ENCODE measurements around the gene RSPO4. TPM values are rescaled to one million over a fixed set of nuclear protein-coding genes. Genes with fewer than 3 reads are reported as not detected.
"Not testable (repeated sequence)": the region's sequence is repeated elsewhere in the genome, so short reads cannot be mapped to it uniquely, and the experiment has no call there.

The RSPO4 gene
- total RNA-seq, result not detected

DNA sequence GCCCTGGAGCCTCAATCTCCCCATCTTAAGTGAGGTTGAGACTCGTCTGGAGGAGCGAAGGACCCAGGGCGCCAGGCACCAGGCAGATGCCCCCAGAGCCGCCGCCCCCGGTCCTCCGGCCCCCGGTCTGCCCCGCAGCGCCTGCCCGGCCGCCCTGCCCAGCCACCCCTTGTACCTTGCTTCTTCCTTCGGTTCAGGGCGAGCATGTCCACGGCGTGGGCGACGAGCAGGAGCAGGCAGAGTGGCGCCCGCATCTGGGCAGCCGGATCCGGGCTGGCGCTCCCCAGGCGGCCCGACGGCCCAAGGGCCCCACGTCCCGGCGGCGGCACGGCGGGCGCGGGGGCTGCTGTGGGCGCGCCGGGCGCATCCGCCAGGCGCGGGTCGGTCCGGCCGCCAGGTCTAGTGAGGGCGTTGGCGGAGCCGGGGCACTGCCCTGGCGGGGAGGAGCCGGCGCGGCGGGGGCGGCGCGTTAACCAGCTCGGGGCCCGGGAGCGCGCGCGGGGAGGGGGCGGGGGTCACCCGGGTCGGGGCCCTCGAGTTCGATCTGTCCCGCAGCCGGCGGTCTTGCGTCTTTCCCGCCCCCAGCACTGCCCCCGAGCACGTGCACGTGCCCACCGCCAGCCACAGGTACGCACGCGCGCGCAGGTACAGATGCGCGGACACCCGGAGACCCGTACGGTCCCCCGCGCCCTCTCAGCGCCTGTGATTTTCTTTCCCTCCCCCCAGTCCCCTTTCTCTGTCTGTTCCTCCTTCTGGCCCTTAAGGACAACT, at the start of gene RSPO4:
RSPO4 (minus strand) TSS at position 401 of the 771 bp plus-strand sequence; CDS start at position 254, 147 bp downstream.
- DNase-seq (ENCODE audit: low spot score) (no peak), ATAC-seq (no peak)

DNA sequence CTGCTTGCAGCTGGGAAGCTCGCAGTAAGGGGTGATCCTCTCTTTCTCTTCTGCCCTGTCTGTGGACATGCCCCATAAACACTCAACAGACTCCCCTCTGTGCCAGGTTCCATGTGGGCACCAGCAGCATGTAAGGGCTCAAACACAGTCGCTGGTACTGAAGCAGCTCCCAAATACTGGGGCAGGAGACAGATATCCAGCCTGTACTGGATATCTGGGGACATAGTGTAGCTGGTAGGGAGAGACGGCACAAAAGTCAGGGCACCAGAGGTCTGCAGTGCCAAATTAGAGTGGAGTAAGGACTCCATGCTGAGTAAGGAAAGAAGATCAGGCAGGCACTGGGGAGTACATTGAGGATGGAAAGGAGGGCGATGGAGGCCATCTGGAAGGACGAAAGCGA, 48.3 kb upstream of the RSPO4 start:
- ATAC-seq, result no peak

DNA sequence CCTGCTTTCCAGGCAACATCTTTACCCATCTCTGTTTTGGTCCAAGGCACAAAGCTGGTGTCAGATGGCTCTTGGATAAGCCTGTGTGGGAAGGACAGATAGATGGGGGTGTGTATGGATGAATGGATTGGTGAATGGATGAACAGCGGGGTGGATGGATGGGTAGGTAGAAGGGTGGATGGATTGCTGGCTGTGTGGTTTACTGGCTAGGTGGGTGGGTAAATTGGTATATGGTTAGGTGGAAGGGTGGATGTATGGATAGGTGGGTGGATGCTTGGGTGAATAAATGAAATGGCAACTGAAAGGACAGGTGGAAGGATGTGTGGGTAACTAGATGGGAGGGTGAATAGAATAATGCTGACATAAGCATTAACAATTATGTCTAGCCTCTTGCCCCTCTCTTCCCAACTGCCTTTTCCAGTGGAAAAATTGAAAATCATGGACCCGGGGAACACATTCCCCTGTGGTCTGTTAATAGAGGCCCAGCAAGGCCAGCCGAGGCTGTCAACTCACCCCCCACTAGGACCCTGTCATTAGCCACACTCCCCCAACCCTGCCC, 43.8 kb upstream of the RSPO4 start:
- no peak for ATAC-seq
- DNase-seq (ENCODE audit: low spot score), result no peak

More for the DNA sequence above, 48.3 kb upstream of the RSPO4 start:
- DNase-seq (ENCODE audit: low spot score), result no peak

DNA sequence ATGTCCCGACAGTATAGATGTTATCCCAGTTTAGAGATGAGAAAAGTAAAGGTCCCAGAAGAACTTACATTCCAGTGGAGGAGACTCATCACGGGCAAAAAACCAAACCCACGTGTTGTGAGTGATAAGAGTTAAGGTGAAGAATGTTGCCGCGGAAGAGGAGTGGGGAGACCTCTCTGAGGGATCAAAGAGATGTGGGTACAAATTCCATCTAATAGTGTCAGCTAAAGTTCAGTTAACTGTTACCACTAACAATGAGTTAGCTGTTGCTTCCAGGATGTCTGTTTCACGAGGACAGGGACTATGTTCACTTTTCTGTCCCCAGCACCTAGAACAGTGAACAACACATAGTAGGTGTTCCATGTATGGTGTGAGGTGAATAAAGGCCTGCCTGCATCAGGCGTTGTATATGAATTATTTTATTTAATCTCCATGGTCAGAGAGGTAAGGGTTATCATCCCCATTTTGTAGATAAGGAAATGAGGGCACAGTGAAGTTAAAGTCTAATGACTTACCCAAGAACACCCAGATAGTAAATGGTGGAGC, 39.8 kb upstream of the RSPO4 start:
- ATAC-seq (no peak), DNase-seq (ENCODE audit: low spot score) (no peak)

DNA sequence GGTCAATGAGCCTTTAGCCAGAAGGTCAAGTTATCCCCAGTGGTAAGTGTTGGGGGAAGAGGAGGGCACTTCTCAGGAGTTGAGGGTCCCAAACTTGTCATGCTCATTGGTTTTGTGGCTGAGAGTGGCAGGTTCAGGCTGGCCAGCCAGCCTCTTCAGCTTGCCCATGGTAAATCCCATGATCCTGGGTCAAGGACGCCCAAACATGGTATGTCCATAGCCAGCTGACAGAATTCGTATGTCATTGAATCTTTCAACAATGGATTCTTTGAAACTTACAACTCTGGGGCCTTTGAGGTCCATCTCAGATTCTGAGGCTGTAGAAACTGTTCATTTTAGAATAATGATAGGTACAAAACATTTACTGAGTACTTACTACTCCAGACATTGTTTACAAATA, 36.1 kb upstream of the RSPO4 start:
- DNase-seq (ENCODE audit: low spot score) (no peak), ATAC-seq (no peak)

DNA sequence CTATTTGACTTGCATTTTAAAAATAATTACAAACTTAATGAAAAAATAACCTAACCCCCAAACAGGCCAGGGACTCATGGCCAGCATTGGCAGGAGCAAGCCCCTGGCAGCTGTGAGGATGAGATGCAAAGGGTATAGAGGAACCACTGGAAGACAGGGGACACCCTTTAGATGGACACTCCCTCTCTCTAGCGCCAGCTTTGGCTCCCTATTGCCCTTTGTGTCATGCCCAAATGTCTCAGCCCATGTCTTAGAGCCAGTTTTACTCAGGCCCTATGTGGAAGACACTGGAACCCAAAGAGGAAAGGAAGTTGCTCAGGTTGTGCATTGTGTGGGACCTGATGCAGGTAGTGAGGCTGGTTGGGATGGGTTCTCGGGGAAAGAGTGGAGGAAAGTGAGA, 34.9 kb upstream of the RSPO4 start:
- ATAC-seq, result no peak
- DNase-seq (ENCODE audit: low spot score), result no peak

DNA sequence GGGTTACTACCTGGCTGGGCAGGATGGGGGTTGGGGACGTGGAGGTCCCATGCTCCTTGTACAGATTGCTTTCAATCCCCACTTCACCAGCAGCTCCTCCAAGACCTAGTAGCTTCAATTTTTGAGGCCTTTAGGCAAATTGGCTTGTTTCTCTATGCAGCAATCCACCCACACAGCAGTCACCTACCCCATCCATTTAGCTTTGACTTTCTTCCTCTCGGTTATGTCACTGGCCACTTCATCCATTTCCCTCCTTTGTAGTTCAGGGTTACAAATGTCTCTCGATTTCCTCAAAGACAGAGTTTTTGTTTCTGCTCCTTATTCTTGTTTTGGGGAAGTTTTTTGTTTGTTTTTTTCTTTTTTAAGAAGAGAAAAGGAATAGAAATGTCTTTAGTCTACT, 33.4 kb upstream of the RSPO4 start:
- no peak for DNase-seq (ENCODE audit: low spot score)
- no peak for ATAC-seq

DNA sequence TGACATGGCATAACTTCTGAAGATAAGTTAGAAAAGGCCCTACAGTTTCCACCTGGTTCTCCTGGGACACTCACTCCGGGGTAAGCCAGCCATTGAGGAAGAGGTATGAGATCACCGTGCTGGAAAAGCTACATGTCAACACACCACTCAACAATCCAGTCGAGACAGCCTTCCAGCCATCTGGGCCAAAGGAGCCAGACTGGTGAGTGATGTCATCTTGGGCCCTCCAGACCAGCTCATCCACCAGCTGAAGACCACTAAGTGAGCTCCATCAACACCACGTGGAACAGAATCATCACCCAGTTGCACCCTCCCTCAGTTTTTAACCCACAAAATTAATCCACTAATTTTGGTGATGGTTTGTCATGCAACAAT, 32.3 kb upstream of the RSPO4 start:
- no peak for DNase-seq (ENCODE audit: low spot score)
- ATAC-seq, result no peak

DNA sequence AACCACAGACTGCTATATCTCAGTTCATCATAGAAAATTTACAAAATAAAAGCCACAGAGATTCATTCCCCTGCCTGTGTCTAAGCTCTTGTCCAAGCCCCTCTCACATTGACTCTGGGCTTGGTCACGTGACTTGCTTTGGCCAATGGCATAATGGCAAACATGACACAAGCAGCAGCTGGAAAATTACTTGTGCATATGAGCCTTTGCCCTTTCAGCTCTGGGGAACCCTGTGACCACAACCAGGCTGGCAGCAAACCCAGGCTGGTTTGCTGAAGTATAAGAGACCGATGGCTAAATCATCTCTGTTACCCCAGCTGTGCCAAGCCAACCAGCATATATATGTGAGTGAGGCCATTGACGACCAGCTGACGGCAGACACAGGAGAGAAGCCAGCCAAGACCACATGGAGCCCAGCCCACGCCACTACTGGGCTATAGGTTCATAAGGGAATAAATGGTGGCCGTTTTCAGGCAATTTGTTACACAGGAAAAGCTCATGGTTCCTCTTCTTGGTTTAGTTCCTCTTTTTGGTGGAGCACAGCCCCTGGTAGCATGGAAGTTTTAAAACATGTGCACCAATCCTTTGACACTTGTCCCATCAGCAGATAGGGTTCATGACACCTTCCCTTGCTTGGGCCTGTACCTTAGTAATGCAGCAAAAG, 31.8 kb upstream of the RSPO4 start:
- ATAC-seq (no peak), DNase-seq (ENCODE audit: low spot score) (no peak)

DNA sequence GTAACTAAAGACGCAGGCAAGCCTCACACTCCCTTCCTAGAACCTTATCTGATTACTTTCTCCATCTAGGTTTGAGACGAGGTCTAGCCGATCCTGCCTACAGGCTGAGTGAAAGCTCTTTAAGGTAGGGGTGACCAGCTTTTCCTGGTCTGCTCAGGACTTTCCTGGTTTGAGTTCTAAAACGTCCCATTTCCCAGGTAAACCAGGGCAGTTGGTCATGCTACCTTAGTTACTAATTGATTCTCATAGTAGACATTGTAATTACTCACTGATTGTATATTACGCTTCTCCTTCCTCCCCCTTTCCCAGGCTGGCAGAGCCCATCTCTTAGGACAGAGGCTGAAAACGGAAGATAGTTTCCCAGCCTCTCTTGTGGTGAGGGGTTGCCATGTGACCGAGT, 27.9 kb upstream of the RSPO4 start:
- no peak for ATAC-seq

DNA sequence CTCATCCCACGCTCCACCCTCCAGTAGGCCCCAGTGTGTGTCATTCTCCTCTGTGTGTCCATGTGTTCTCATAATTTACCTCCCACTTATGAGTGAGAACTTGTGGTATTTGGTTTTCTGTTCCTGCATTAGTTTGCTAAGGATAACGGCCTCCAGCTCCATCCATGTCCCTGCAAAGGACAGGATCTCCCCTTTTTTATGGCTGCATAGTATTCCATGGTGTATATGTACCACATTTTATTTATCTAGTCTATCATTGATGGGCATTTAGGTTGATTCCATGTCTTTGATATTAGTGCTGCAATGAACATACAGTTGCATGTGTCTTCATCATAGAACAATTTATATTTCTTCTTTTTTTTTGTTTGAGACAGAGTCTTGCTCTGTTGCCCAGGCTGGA, 24.1 kb upstream of the RSPO4 start:
- not testable (repeated sequence) for DNase-seq (ENCODE audit: low spot score); ATAC-seq

More for the DNA sequence above, 27.9 kb upstream of the RSPO4 start:
- no peak for DNase-seq (ENCODE audit: low spot score)

DNA sequence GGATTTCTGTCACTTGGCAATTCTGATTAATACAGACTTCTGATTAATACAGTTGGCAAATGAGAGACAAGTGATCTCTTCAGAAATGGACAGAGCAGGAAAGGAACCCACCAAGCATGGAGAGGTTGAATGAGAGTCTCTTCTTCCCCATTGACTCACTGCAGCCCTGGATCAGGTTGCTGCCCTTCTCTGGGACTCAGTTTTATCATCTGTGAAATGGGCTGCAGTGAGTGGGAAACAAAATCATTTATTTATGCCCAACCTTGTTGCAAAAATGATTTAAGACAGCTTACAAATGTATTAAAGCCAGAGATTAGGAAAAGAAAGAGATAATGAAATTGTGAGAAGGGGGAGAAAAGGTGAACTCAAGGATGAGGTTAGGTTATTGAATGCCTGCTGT, 20.8 kb upstream of the RSPO4 start:
- ATAC-seq, result no peak
- no peak for DNase-seq (ENCODE audit: low spot score)

DNA sequence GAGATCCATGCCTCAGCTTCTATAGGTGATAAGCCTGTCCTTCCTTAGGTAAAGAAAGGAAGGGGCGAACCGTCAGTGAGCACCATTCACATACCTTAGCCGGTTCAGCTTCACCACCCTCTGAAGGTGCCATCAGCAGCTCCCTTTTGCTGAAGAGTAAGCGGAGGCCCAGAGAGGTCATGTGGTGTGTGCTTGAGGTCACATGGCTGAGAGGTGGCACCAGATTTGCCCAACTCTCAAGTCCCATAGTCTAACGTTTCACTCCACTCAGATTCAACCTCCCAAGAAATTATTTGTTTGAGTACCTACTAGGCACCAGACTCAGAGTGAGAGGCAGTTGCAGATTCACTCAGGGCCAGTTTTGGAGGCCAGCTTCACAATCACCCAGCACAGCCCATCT, 18.5 kb upstream of the RSPO4 start:
- no peak for ATAC-seq
- no peak for DNase-seq (ENCODE audit: low spot score)

DNA sequence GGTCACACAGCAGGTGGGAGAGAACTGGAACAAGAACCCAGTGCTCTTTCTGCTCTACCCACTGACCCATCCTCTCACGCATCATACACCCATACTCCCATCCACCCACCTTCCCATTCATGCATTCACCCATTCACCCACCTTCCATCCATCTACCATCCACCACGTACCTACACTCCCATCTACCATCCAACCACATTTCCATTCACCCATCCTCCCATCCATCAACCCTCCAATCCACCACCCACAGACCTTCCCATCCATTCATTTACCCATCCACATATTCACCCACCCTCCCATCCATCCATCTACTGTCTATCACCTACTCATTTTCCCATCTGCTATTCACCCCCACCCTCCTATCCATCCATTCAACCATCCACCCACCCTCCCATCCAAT, 17.2 kb upstream of the RSPO4 start:
- no peak for ATAC-seq

DNA sequence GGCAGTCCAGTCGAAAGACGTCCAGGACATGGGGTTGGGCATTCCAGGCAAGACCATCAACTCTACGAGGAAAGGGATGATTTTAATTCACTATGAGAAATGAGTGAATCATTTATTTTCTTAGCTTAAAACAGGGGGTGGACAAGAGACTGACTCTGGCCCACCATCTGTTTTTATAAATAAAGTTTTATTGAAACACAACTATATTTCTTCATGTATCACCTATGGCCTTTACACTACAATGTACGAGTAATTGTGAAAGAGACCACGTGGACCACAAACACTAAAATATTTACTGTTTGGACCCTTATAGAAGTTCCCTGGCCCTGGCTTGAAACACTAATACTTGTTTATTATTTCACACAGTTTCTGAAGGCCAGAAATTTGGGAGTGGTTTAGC, 15.6 kb upstream of the RSPO4 start:
- DNase-seq (ENCODE audit: low spot score) (no peak), ATAC-seq (no peak)

More for the DNA sequence above, 17.2 kb upstream of the RSPO4 start:
- no peak for DNase-seq (ENCODE audit: low spot score)

DNA sequence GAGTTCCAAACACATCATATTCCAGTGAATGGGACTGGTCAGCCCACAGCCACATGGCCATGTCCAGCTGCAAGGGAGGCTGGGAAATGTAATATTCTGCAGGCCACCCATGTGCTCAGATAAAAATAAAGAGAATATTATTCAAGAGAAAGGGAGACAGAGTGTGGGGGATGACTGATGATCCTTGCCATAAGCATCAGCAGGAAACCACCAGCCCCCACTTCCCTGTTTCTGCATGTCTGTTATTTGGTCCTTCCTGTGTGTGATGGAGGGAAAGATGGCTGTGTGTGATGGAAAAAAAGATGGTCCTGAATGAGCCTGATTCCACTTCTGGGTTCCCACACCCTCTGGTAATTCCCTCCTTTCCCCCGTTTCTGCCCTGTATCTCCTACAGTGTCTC, 13.1 kb upstream of the RSPO4 start:
- DNase-seq (ENCODE audit: low spot score), result no peak
- no peak for ATAC-seq

DNA sequence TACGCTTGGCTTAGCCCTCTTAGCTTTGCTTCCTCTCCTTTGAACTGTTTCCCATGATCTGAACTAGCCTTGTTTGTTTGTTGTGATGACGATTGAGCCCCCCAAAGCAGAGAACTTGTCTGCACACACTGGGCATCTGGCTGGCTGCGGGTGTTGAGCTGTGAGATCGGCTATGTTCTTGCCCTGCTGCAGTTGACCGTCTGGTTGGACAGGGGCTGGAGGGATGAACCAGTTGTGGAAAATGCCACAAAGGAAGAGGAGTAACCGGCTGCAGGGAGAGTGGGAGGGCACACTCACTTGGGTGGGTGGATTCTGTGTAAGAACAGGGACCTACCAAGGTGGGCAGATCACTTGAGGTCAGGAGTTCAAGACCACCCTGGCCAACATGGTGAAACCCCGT, 12.4 kb upstream of the RSPO4 start:
- no peak for ATAC-seq
- DNase-seq (ENCODE audit: low spot score), result no peak

DNA sequence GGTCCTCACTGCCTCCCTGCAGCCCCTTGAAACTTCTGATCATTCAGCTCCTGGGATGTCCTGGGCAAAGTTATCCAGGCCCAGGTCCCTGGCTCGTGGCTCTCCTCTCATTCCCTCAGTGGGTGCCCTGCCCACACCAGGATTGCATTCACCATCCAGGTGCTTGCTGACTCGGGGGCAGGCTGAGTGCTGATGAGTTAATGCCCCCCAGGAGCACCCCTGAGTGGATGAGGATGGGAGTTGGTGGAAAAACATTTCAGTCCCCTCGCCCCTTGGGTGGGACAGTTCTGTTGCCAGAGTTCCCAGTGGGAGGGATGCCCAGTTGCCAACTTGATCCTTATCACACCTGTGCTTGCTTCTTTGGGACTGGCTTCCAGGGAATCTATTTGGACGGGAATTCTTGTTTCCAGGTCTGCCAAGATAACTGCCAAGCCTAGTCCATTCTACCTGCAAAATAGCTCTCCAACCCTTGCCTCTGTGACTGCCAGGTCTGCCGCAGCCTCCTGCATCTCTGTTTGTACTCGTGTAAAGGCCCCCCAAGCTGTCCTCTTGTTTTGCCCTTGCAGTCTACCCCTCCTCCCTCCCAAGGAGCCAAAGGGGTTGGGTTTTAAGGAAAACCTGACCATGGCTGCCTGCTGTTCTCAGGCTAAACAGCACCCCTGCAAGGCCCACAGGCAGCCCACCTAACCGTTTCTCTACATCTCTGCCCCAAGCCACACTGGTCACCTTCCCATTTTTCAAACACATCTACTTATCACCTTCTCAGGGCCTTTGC, 11.6 kb upstream of the RSPO4 start:
- no peak for ATAC-seq

DNA sequence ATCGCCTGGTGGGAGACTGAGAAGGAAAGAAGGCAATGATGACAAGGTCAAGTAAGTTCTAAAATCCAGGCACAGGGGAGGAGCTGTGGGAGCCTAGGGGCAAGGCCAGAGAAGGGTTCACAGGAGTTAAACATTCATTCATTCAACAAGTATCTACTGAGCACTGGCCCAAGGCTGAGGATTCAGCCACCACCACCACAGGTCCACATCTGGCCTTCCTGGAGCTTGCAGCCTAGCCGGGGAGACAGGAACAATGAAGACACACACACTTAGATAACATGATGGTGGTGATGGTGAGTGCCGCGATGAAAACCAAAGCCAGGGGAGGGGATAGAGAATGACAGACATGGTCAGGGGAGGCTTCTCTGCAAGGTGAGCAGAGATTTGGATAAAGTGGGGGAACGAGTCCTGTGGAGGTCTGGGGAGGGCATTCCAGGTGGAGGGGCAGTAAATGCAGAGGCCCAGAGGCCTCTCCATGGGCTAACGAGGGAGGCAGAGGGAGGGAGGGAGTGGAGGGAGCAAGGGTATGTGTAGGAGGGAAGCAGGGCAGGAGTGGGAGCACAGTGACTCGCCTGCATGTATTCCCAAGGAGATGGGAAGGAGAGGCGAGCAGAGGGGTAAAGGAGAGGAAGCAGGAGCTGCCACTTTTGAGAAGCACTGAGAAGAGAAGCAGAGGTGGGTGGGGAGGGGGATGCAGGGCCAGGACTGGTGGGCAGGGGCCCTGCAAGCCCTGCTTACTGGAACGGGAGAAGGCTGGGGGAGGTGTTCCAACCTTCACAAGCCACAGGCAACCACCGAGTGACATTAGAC, 10.5 kb upstream of the RSPO4 start:
- ATAC-seq (no peak), DNase-seq (ENCODE audit: low spot score) (no peak)

More for the DNA sequence above, 11.6 kb upstream of the RSPO4 start:
- no peak for DNase-seq (ENCODE audit: low spot score)

DNA sequence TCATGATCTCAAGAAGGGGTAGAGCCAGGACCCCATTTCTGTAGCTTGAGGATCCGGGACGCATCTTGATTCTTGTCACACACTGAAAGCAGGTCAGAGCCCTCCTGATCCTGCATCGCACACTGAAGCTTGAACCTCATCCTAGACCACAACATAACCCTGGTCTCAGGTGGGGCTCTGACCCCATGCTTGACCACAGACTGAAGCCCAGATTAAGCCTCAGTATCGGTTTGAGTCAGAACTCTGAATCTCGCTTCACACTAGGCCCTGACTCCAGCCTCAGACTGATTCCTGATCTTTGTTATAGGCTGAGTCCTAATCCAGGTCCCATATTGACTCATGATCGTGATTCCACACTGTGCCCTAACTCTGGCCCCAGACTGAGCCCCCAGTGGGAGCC, 8.5 kb upstream of the RSPO4 start:
- ATAC-seq, result no peak
- no peak for DNase-seq (ENCODE audit: low spot score)

All from left lobe of liver (tissue), 2 donors.